Activated CD8-positive, alpha-beta memory T cell treated with anti-CD3 and anti-CD28 coated beads for 4 hours (primary cell): ENCODE results near the gene ZNF101.

Experiments used
- DNase-seq, 2 donors: peaks; one replicate each; pipeline ENCODE4 v3.0.0-alpha.2; 2020; ENCODE audit warnings: low read depth in 2 of 2

The ZNF101 gene

GRCh38 chr19:19668230-19669012, at the start of gene ZNF101:
TSS of gene ZNF101 (plus strand) at chr19:19668839. CDS start at chr19:19668964, 125 bp downstream.
- peak; percentile 86 to 88 for DNase-seq

GRCh38 chr19:19619181-19619848, 49.3 kb upstream of the ZNF101 start:
- DNase-seq = no peak

- no peak for DNase-seq
Measured at GRCh38 chr19:19619849-19620210, 48.8 kb upstream of the ZNF101 start.

- DNase-seq = no peak
Measured at GRCh38 chr19:19623383-19623782, 45.3 kb upstream of the ZNF101 start.

GRCh38 chr19:19624032-19624570, 44.5 kb upstream of the ZNF101 start:
- DNase-seq = no peak

- no peak for DNase-seq
Measured at GRCh38 chr19:19626516-19627472, 41.8 kb upstream of the ZNF101 start.

- DNase-seq = peak; percentile 45 to 60
Measured at GRCh38 chr19:19627621-19628500, 40.8 kb upstream of the ZNF101 start, which contains the start of gene LPAR2. TSS of gene LPAR2 (minus strand) at chr19:19628220. CDS start at chr19:19627275, 945 bp downstream.

GRCh38 chr19:19628501-19629134, 40.0 kb upstream of the ZNF101 start:
- DNase-seq = peak in 1 of 2 donors; percentile 35

- DNase-seq = no peak
Measured at GRCh38 chr19:19630062-19630414, 38.6 kb upstream of the ZNF101 start.

GRCh38 chr19:19630426-19630825, 38.2 kb upstream of the ZNF101 start:
- DNase-seq = no peak

GRCh38 chr19:19631346-19631745, 37.3 kb upstream of the ZNF101 start:
- no peak for DNase-seq

- DNase-seq = no peak
Measured at GRCh38 chr19:19632661-19633060, 36.0 kb upstream of the ZNF101 start.

- no peak for DNase-seq
Measured at GRCh38 chr19:19633711-19634515, 34.7 kb upstream of the ZNF101 start.

GRCh38 chr19:19634516-19635312, 33.9 kb upstream of the ZNF101 start:
- no peak for DNase-seq

GRCh38 chr19:19635313-19635702, 33.3 kb upstream of the ZNF101 start:
- no peak for DNase-seq

- no peak for DNase-seq
Measured at GRCh38 chr19:19636573-19637185, 32.0 kb upstream of the ZNF101 start.

- DNase-seq = no peak
Measured at GRCh38 chr19:19637186-19637522, 31.5 kb upstream of the ZNF101 start.

GRCh38 chr19:19637523-19638251, 31.0 kb upstream of the ZNF101 start:
- no peak for DNase-seq
